Aortic smooth muscle cell (primary cell): ENCODE measurements around the gene NDUFA5. TPM values are rescaled to one million over a fixed set of nuclear protein-coding genes. Genes with fewer than 3 reads are reported as not detected.

ENCODE experiments used
- total RNA-seq: library from RNA; depleted of rRNA; stranded (reverse); fragments of >200 nt; gene quantifications from 2 replicates; pipeline ENCODE4 v1.2.3, GENCODE V29; 2014

The NDUFA5 gene
- total RNA-seq, result 43.6 and 57.7 TPM in 2 replicates

DNA sequence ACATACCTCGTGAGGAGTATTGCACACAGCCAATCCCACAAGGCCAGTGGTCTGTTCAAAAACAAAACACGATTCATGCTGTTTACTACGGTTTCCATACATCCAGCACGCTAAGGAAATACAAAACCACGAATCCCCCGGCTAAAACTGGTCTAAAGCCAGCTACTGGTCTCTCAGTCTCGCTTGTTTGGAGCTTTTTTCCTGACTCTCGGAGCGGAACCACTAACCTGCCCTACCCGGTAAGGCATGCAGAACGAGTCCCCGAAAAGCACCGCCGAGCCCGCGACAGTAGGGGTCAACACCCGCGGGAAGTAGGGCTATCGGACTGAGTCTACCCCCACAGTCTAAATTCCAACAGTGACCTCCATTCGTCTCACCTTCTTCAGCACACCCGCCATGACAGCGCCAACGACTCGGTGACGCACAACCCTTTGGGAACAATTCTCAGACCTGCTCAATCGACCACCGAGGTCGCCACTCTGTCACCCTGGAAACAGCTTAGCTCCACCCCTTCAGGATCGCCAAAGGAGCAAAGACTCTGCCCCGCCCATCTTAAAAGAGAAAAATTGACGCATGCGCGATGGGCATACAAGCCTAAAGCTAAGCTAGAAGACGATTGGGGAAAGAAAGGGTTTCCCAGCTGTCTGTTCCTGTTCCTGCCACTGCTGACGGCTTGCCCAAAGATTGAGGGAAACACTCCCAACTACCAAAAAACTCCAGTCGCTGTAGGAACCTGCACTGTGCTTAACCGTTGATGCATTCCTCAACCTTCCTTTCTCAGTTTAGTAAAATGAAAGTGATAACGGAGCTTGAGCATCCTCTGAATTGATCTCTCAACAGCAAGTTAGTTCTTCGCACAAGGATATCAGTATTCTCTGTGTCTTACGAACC, at the start of gene NDUFA5:
Gene NDUFA5 (minus strand): TSS at position 421 of the 891 bp plus-strand sequence. CDS start 23 bp downstream, at position 398.

DNA sequence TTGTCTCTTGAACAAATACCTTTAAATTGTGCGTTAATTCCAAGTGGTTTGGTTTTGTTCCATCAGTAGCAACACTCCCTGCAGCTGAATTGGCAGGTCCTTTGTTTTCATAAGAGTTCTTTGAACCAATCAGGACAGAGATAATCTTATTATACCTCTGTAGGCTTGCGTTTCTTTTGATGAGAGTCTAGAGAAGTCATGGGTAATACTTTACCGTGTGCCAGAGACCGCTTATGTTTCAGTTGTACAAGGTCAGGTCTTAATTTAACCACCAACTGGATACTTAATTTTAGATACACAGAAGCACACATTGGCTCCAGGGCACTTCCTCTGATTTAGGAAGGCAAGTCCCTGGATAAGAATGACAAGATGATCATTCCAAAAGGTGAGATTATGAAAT, 43.9 kb upstream of the NDUFA5 start, which contains the start of gene ASB15:
Gene ASB15 (plus strand): TSS at position 292 of the 400 bp plus-strand sequence. CDS start 12,682 bp downstream, outside the sequence.

DNA sequence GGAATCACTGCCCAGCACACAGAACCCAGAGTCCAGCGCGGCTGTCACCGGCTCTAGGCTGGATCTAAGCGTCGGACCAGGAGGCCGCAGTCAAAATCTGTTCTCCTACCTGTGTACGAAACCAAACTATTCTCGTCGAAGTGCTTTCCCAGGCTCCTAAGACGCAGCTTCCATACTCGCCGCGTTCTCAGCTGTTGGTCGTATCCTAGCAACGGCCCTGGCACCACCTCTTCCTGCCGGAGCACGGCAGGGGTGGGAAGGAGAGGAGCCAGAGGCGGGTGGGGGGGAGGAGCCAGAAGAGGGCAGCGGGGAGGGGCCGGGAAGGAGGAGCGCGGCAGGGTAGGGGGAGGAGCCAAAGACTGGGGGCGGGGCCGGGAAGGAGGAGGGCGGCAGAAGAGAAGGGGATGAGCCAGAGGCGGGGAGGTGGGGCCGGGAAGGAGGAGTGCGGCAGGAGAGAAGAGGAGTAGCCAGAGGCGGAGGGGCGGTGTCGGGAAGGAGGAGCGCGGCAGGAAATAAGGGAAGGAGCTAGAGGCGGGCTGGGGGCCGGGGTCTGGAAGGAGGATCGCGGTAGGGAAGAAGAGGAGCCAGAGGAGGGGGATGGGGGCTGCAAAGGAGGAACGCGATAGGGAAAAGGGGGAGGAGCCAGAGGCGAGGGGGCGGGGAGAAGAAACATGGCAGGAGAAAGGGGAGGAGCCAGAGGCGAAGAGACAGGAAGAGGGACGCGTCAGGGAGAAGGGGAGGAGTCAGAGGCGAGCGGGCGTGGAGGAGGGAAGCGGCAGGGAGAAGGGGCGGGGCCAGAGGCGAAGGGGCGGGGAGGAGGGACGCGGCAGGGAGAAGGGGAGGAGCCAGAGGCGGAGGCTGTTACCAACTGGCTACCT, 23.0 kb downstream of the NDUFA5 start, which contains the start of gene IQUB:
Gene IQUB (minus strand): TSS at position 213 of the 878 bp plus-strand sequence. CDS start 22,255 bp downstream, outside the sequence.

Other genes starting within 250 kb of the NDUFA5 start
- 0.53 and 0.75 TPM in 2 replicates for gene IQUB, start 23.2 kb downstream of the NDUFA5 start, total RNA-seq
- gene ASB15, start 44.0 kb upstream of the NDUFA5 start, total RNA-seq, result not detected in 2 replicates
- not detected in 2 replicates for gene LMOD2, start 98.0 kb upstream of the NDUFA5 start, total RNA-seq
- gene WASL, start 191.2 kb upstream of the NDUFA5 start, total RNA-seq, result 9.5 and 14.5 TPM in 2 replicates